AG04449 (cell line): ENCODE measurements around the gene ATG9B.

Experiments used
- CTCF ChIA-PET: fragments of 350-600 bp; formaldehyde crosslinking; extraction: SDS; loops from one replicate; lab custom pipeline; 2021; ENCODE audit warnings: antibody characterized with exemption; lab: Yijun Ruan, JAX
- POLR2A ChIA-PET: fragments of 400-600, 350-600 bp; formaldehyde crosslinking; extraction: SDS; loops from one replicate; lab custom pipeline; 2020; ENCODE audit warnings: antibody characterized with exemption, inconsistent platforms; lab: Yijun Ruan, JAX
- DNase-seq: peaks from one replicate; pipeline ENCODE4 v3.0.0-alpha.2; 2010; ENCODE audit warnings: low read depth, low spot score
- H3K4me3 ChIP-seq: 2 replicates; pipeline ENCODE4 v1.5.1; 2011; ENCODE audit warnings: low read depth, mild to moderate bottlenecking, control low read depth, low read length
- TF ChIP-seq, protein P1 (sequence below): IDR thresholded peaks from one replicate; pipeline ENCODE4 v1.5.1; 2011; ENCODE audit warnings: mild to moderate bottlenecking, moderate library complexity, low read length, control low read depth, inconsistent platforms; ENCODE audit not compliant: insufficient read depth; ENCODE audit errors: missing control alignments

Gene ATG9B

DNA sequence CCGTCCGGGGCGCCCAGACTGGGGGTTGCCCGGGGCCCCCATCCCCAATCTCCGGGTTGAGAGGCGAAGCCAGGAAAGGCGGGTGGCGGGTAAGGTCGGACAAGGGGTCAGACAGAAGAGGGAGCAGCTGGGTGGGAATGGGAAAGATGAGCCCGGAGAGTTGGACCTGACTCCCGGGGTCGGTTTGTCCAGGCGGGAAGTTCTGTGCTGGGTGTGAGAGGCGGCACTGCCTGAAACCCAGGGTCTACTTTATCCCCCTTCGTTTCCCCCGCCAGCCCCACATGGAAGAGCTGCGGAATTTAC is 35.8 kb upstream of the ATG9B start:
- peak overlapping the region; percentile 75 for H3K4me3 ChIP-seq
- POLR2A ChIA-PET, result interaction anchor here (1.2 kb wide), 1 partner anchor 20 kb away, joined by 3 read pairs; the partner anchor contains the start of gene FASTK
- CTCF ChIA-PET, result interaction anchor here (0.6 to 4.8 kb wide), 7 partner anchors 17 to 64 kb away, joined by 3 to 48 read pairs (median 5); no protein-coding TSS in a partner anchor
- no peak for DNase-seq
- TF ChIP-seq, protein P1, sequence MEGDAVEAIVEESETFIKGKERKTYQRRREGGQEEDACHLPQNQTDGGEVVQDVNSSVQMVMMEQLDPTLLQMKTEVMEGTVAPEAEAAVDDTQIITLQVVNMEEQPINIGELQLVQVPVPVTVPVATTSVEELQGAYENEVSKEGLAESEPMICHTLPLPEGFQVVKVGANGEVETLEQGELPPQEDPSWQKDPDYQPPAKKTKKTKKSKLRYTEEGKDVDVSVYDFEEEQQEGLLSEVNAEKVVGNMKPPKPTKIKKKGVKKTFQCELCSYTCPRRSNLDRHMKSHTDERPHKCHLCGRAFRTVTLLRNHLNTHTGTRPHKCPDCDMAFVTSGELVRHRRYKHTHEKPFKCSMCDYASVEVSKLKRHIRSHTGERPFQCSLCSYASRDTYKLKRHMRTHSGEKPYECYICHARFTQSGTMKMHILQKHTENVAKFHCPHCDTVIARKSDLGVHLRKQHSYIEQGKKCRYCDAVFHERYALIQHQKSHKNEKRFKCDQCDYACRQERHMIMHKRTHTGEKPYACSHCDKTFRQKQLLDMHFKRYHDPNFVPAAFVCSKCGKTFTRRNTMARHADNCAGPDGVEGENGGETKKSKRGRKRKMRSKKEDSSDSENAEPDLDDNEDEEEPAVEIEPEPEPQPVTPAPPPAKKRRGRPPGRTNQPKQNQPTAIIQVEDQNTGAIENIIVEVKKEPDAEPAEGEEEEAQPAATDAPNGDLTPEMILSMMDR, result no peak

DNA sequence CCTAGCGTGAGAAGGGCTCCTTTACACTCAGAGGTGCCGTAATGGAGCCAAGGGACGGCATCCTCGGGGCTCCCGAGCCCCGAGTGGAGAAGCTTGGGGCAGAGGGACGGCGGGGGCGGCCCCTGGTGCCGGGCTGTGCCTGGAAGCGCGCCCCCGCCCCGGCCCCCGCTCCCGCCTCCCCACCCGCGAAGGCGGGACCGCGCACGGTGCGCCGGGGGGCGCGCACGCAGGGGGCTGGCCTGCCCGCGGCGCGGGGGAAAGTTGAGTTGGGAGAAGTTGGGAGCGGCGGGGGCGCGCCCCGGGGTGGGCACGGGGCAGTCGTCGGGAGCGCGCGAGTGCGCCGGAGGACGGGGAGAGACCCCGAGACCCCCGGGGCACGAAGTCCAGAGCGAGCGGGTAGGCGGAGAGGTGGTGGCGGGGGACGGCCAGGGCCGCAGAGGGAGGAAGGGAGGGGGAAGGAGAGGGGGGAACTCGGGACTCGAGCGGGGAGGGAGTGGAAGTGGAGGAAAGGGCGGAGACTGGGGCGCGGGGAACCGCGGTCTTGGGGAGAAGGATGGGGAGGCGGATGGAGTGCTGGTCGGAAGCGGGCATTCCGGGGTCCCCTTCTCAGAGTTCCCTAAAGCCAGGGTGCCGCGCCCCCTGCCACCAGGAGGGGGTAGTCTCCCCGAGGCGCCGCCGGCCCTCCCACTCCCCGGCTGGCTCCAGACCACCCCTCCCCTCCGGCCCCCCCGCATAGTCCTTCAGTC is 35.2 kb upstream of the ATG9B start, which contains the start of gene SLC4A2:
TSS of gene SLC4A2 (plus strand) at position 223 of the 746 bp plus-strand sequence. CDS start 2,399 bp downstream, outside the sequence.
- no peak for DNase-seq
- CTCF ChIA-PET, result interaction anchor here (0.6 to 4.8 kb wide), 10 partner anchors 17 to 65 kb away, joined by 3 to 48 read pairs (median 4); no protein-coding TSS in a partner anchor
- POLR2A ChIA-PET, result interaction anchor here (1.1 to 1.2 kb wide), 2 partner anchors 21 kb away, joined by 3 to 6 read pairs; partner anchors contain the start of gene FASTK
- TF ChIP-seq, protein P1, result peak; percentile 67
- H3K4me3 ChIP-seq, result peak within 1 kb of the TSS; percentile 75

DNA sequence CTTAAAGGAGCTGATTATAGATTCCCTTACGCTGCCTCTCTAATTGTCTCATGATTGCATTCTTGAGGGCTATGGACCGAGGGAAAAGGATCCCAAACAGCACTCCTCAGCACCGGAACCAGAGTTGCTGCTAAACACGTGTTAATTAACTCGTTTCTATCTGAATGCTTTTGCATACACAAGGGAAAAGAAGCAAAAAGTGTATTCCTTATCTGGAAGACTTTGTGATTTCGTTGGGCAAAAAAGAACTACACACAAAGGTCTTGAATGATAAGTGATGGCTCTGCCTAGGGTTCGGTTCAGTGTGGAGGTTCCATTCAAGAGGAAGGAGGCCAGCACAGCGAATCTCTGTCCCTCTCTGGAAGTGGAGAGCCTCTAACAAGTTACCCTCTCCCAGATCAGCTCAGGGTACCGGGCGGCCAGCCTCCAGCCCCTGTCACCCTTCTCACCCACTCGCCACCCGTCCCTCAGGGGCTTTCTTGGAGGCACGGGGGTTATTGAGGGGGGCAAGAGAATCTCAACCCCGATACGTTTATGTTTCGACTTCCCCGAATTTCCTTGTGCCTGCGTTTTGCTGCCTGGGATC is 34.6 kb upstream of the ATG9B start:
- TF ChIP-seq, protein P1, result no peak
- DNase-seq, result no peak
- ChIA-PET POLR2A (interaction anchor here (1.1 to 1.7 kb wide), 2 partner anchors 22 to 31 kb away, joined by 6 to 9 read pairs; partner anchors contain the start of genes ABCB8 and FASTK), CTCF (interaction anchor here (1.0 to 2.4 kb wide), 5 partner anchors 18 to 54 kb away, joined by 3 to 11 read pairs (median 5); no protein-coding TSS in a partner anchor)
- peak overlapping the region; percentile 73 for H3K4me3 ChIP-seq

DNA sequence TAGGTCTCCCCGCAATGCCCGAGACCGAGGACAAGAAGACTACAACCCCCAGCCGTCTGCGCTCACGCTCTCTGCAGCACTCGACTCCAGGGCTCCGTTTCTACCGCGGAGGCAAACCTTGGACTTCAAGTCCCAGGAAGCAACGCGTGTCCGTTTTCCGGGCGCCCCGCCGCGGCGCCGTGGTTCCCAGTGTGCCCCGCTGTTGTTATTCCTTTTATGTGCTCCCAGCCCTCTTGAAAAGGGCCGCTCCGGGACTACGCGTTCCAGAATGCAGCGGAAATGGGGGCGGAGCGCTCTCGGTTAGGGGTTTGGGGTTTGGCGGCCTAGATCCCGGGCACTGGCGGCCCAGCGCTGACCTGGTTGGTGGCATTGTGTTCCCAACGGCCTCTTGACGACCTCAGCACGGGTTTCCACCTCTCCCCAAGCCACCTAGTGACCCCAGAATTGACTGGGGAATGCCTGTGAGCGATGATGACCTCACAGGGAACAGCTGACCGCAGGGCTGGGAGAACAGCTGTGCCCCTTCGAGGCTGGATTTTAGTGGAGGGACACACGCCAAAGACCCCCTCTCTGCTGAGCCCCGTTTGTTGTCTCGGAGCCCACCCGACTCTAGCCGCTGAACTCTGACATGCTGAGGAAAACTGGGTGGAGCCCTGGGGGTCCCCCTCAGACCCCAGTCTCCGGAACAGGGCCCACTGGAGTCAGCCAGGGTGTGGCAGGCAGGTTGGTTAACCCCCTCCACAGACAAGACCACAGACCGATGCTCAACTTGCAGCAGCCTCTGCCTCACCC is 33.9 kb upstream of the ATG9B start:
- peak; percentile 98 for DNase-seq
- CTCF ChIA-PET, result interaction anchor here (0.9 to 2.4 kb wide), 6 partner anchors 19 to 55 kb away, joined by 3 to 11 read pairs (median 4); no protein-coding TSS in a partner anchor
- POLR2A ChIA-PET, result interaction anchor here (1.1 to 1.7 kb wide), 2 partner anchors 23 to 30 kb away, joined by 6 to 9 read pairs; partner anchors contain the start of genes ABCB8 and FASTK
- H3K4me3 ChIP-seq, result peak overlapping the region; percentile 73
- TF ChIP-seq, protein P1, result no peak

DNA sequence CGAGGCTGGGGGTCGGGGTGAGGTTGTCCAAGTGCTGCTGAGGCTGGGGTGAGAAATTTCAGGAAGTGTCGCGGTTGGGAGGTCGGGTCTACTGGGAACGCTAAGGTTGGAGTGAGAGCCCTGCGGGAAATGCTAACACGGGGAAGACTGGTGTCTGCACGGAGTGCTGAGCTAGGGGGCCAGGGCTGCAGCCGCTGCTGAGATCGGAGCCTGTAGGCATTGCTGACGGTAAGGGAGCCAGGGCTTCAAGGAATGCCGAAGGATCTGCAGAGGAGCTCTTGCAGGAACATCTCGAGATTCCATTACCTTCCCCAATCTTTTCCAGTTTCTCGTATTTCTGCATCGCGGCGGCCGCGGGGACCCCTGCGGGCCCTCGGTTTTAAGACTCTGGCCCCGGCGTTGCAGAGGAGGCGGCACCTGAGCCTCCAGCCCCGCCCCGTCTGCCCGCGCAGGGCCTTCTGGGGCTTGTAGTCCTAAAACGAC is 33.3 kb upstream of the ATG9B start, which contains the start of gene CDK5:
TSS of gene CDK5 (minus strand) at position 392 of the 483 bp plus-strand sequence. CDS start at position 343, 49 bp downstream.
- POLR2A ChIA-PET, result interaction anchor here (1.7 kb wide), 1 partner anchor 29 kb away, joined by 9 read pairs; the partner anchor contains the start of gene ABCB8
- DNase-seq, result no peak
- CTCF ChIA-PET, result interaction anchor here (0.9 to 1.7 kb wide), 4 partner anchors 26 to 56 kb away, joined by 3 to 5 read pairs (median 4); no protein-coding TSS in a partner anchor
- H3K4me3 ChIP-seq, result peak within 1 kb of the TSS; percentile 73
- TF ChIP-seq, protein P1, result no peak
